Right lobe of liver (tissue), 6 donors: ENCODE data around the gene SEPTIN2. TPM values are rescaled to one million over a fixed set of nuclear protein-coding genes. Genes with fewer than 3 reads are reported as not detected.
A peak's percentile ranks its signal among the peaks of the same experiment; 100 is the strongest.

Source experiments
- ATAC-seq, 4 donors: fragments of 200-7000 bp; cut with Tn5 transposase; one replicate each; pipeline ENCODE4 v1.9.1; 2020; ENCODE audit warnings: mild to moderate bottlenecking in 4 of 4, moderate library complexity in 4 of 4
- DNase-seq, 3 donors: peaks; one replicate each; pipeline ENCODE4 v3.0.0-alpha.2; 2020
- H3K27ac ChIP-seq, 3 donors: fragments of 200-600 bp; one replicate each; pipeline ENCODE4 v1.8.0; 2022
- H3K27me3 ChIP-seq, 2 donors: fragments of 200-600 bp; one replicate each; pipeline ENCODE4 v1.8.0; 2022
- H3K36me3 ChIP-seq, 4 donors: fragments of 200-600 bp; sonication (generic) in 1 of 4; one replicate each; pipeline versions ENCODE4 v1.5.1 to v1.8.0; 2017 to 2022; ENCODE audit warnings: control low read depth in 1 of 4
- H3K4me1 ChIP-seq, 4 donors: fragments of 200-600 bp; sonication (generic) in 1 of 4; one replicate each; pipeline versions ENCODE4 v1.5.1 to v1.8.0; 2017 to 2022; ENCODE audit warnings: control low read depth in 1 of 4
- H3K4me3 ChIP-seq, 3 donors: fragments of 200-600 bp; one replicate each; pipeline ENCODE4 v1.8.0; 2022
- H3K9me3 ChIP-seq, 4 donors: fragments of 200-600 bp; sonication (generic) in 1 of 4; one replicate each; pipeline versions ENCODE4 v1.5.1 to v1.8.0; 2017 to 2022; ENCODE audit warnings: control low read depth in 1 of 4
- CTCF ChIP-seq, 4 donors: fragments of 200-600 bp in 3 of 4; fragments of 450-650 bp in 1 of 4; IDR thresholded peaks; one replicate each; pipeline versions ENCODE4 v1.5.1 to v1.8.0; 2016 to 2022; ENCODE audit warnings: antibody characterized with exemption in 4 of 4, mild to moderate bottlenecking in 2 of 4
- POLR2A ChIP-seq: fragments of 450-650 bp; IDR thresholded peaks from one replicate; pipeline ENCODE4 v1.6.1; 2017; ENCODE audit warnings: antibody characterized with exemption, mild to moderate bottlenecking
- WGBS: methylation state at CpG from one replicate; pipeline ENCODE4 v1.1.6; 2018; ENCODE audit warnings: low coverage, low lambda C conversion rate; ENCODE audit not compliant: insufficient coverage; ENCODE audit errors: missing lambda C conversion rate; 5-methylcytosine and 5-hydroxymethylcytosine counted together
- intact Hi-C, 2 donors: fragments of 100-400 bp; cut with DNase I; formaldehyde crosslinking; loops; one replicate each; pipeline versions ENCODE4 v1.11.2 to v1.14.1; 2022
- total RNA-seq, 6 experiments: library from RNA; depleted of rRNA in 2 of 6; stranded (reverse); fragments of >200 nt in 2 of 6; fragmentation: NEBNext Ultra II Directional in 3 of 6; extraction: Animal tissue kit (Norgen Biotek cat#: 25700) in 3 of 6; gene quantifications; one replicate each; pipeline versions ENCODE4 v1.1.0 to v1.2.4, GENCODE V29; 2016 to 2023
- donor health status: DM: no; HTN: yes; CAD: no.
- donor health status: DM: no; HTN: no; CAD: no.
- donor health status: DM: no; HTN: no; CAD: no.
- donor health status: DM: no; HTN: yes; CAD: no.
- donor health status: DM: no; HTN: yes; CAD: no.

SEPTIN2 gene
- total RNA-seq, 6 experiments from 2014 or later = 66.6 to 97.9 (median 86.2) TPM

GRCh38 chr2:241351640-241352031 is 35.9 kb downstream of the SEPTIN2 start:
- no peak for TF ChIP-seq POLR2A
- no peak for TF ChIP-seq CTCF (IDR thresholded peaks at IDR 0.05)
- no peak for DNase-seq
- peak in 3 of 4 donors; percentile 19 to 30 (median 25) for ATAC-seq
- Histone ChIP-seq H3K27ac (peak overlapping the region in 2 of 3 donors; percentile 37 to 86), H3K4me1 (peaks cover 0 to 39% (median 21%) of the 10 kb centered on the region in 4 donors), H3K9me3 (no peaks in the 10 kb centered on the region), H3K4me3 (peak overlapping the region in 1 of 3 donors; percentile 11), H3K36me3 (peaks cover 18 to 66% (median 34%) of the 10 kb centered on the region in 4 donors), H3K27me3 (no peaks in the 10 kb centered on the region)
- intact Hi-C loops = no loop called here
- 28% methylated on average over 3 of the region's 3 CpGs for WGBS

GRCh38 chr2:241352227-241352626 is 36.5 kb downstream of the SEPTIN2 start:
- no peaks in the 10 kb centered on the region for H3K9me3 ChIP-seq
- no peak for DNase-seq
- H3K36me3 ChIP-seq = peaks cover 12 to 60% (median 30%) of the 10 kb centered on the region in 4 donors
- H3K4me1 ChIP-seq = peaks cover 0 to 44% (median 23%) of the 10 kb centered on the region in 4 donors
- H3K27ac ChIP-seq = peak overlapping the region in 2 of 3 donors; percentile 37 to 86
- 61% methylated on average over 3 of the region's 3 CpGs for WGBS
- ATAC-seq = no peak
- TF ChIP-seq CTCF (IDR thresholded peaks at IDR 0.05) = no peak
- no peaks in the 10 kb centered on the region for H3K27me3 ChIP-seq
- intact Hi-C loops = no loop called here
- H3K4me3 ChIP-seq = no peak overlapping the region

- intact Hi-C loops = no loop called here
- DNase-seq (peak; percentile 95 to 98 (median 98)), ATAC-seq (peak; percentile 52 to 77 (median 63))
- H3K36me3 ChIP-seq = peaks cover 3 to 34% (median 12%) of the 10 kb centered on the region in 4 donors
- H3K27ac ChIP-seq = peak overlapping the region in 2 of 3 donors; percentile 45 to 46
- peaks cover 0 to 69% (median 34%) of the 10 kb centered on the region in 4 donors for H3K4me1 ChIP-seq
- H3K27me3 ChIP-seq = no peaks in the 10 kb centered on the region
- 12% methylated on average over 22 of the region's 40 CpGs for WGBS
- no peaks in the 10 kb centered on the region for H3K9me3 ChIP-seq
- peak overlapping the region in 2 of 3 donors; percentile 10 to 30 for H3K4me3 ChIP-seq
- TF ChIP-seq CTCF (IDR thresholded peaks at IDR 0.05) = no peak
- TF ChIP-seq POLR2A = no peak
Observed at GRCh38 chr2:241354668-241355658, 39.2 kb downstream of the SEPTIN2 start.

GRCh38 chr2:241355983-241356870 is 40.5 kb downstream of the SEPTIN2 start, which contains the start of gene FARP2:
Gene FARP2, plus strand, starts transcription at chr2:241356285. Its CDS starts 16,823 bp downstream, at chr2:241373108.
- ATAC-seq (peak; percentile 73 to 88 (median 82)), DNase-seq (peak; percentile 100)
- H3K4me3 ChIP-seq = peak within 1 kb of the TSS; percentile 69 to 85 (median 80)
- H3K27ac ChIP-seq = peak within 1 kb of the TSS; percentile 58 to 80 (median 72)
- intact Hi-C loops = no loop called here
- H3K27me3 ChIP-seq = no peaks in the 10 kb centered on the region
- TF ChIP-seq POLR2A = peak; percentile 95
- no peak for TF ChIP-seq CTCF (IDR thresholded peaks at IDR 0.05)
- H3K36me3 ChIP-seq = peaks cover 0 to 27% (median 10%) of the 10 kb centered on the region in 4 donors
- under 1% methylated on average over 21 of the region's 101 CpGs for WGBS
- no peaks in the 10 kb centered on the region for H3K9me3 ChIP-seq
- peaks cover 0 to 64% (median 30%) of the 10 kb centered on the region in 4 donors for H3K4me1 ChIP-seq
